Adipocyte (in vitro differentiated cells): ENCODE data around the gene MSH6.

Experiments
- DNase-seq: peaks from one replicate; pipeline ENCODE4 v3.0.0-alpha.2; 2015; ENCODE audit warnings: low read depth
- H3K27me3 ChIP-seq: replicated peaks from 2 replicates; pipeline ENCODE4 v1.7.0; 2013; ENCODE audit warnings: mild to moderate bottlenecking, low read length, moderate library complexity; ENCODE audit not compliant: control insufficient read depth, insufficient read depth
- H3K36me3 ChIP-seq: 2 replicates; pipeline ENCODE4 v1.7.0; 2013; ENCODE audit warnings: low read length, mild to moderate bottlenecking, moderate library complexity; ENCODE audit not compliant: control insufficient read depth, insufficient read depth, severe bottlenecking
- H3K4me1 ChIP-seq: 2 replicates; pipeline ENCODE4 v1.7.0; 2013; ENCODE audit warnings: mild to moderate bottlenecking, low read length, moderate library complexity; ENCODE audit not compliant: control insufficient read depth, insufficient read depth
- H3K4me3 ChIP-seq: 2 replicates; pipeline ENCODE4 v1.7.0; 2013; ENCODE audit warnings: mild to moderate bottlenecking, low read length, moderate library complexity
- H3K9ac ChIP-seq: 2 replicates; pipeline ENCODE4 v1.7.0; 2013; ENCODE audit warnings: mild to moderate bottlenecking, low read length, moderate library complexity
- H3K9me3 ChIP-seq: 2 replicates; pipeline ENCODE4 v1.7.0; 2013; ENCODE audit warnings: mild to moderate bottlenecking, low read length, moderate library complexity; ENCODE audit not compliant: control insufficient read depth

The MSH6 gene

GRCh38 chr2:47809903-47810302 is 27.0 kb downstream of the MSH6 start:
- Histone ChIP-seq H3K9me3 (no peaks in the 10 kb centered on the region), H3K9ac (no peak overlapping the region), H3K4me1 (peaks cover 22% of the 10 kb centered on the region), H3K36me3 (peaks cover 92% of the 10 kb centered on the region), H3K4me3 (no peak overlapping the region), H3K27me3 (no peaks in the 10 kb centered on the region)
- DNase-seq, result no peak

- Histone ChIP-seq H3K4me3 (no peak overlapping the region), H3K27me3 (no peaks in the 10 kb centered on the region), H3K36me3 (peaks cover 92% of the 10 kb centered on the region), H3K9me3 (no peaks in the 10 kb centered on the region), H3K4me1 (peaks cover 18% of the 10 kb centered on the region), H3K9ac (no peak overlapping the region)
- DNase-seq, result peak; percentile 3
Measured at GRCh38 chr2:47810850-47811249, 27.9 kb downstream of the MSH6 start.

GRCh38 chr2:47811668-47812067 is 28.7 kb downstream of the MSH6 start:
- Histone ChIP-seq H3K9ac (no peak overlapping the region), H3K4me3 (no peak overlapping the region), H3K27me3 (no peaks in the 10 kb centered on the region), H3K36me3 (peaks cover 92% of the 10 kb centered on the region), H3K9me3 (no peaks in the 10 kb centered on the region), H3K4me1 (peaks cover 18% of the 10 kb centered on the region)
- DNase-seq, result no peak

- Histone ChIP-seq H3K4me1 (peaks cover 4% of the 10 kb centered on the region), H3K4me3 (no peak overlapping the region), H3K36me3 (peaks cover 93% of the 10 kb centered on the region), H3K27me3 (no peaks in the 10 kb centered on the region), H3K9me3 (no peaks in the 10 kb centered on the region), H3K9ac (no peak overlapping the region)
- DNase-seq, result no peak
Measured at GRCh38 chr2:47815764-47816163, 32.8 kb downstream of the MSH6 start.

- Histone ChIP-seq H3K36me3 (peaks cover 91% of the 10 kb centered on the region), H3K4me3 (no peak overlapping the region), H3K9me3 (no peaks in the 10 kb centered on the region), H3K9ac (no peak overlapping the region), H3K27me3 (no peaks in the 10 kb centered on the region), H3K4me1 (no peaks in the 10 kb centered on the region)
- DNase-seq, result no peak
Measured at GRCh38 chr2:47818777-47819176, 35.8 kb downstream of the MSH6 start.

- no peak for DNase-seq
- H3K27me3 ChIP-seq, result no peaks in the 10 kb centered on the region
- H3K9ac ChIP-seq, result no peak overlapping the region
- H3K9me3 ChIP-seq, result no peaks in the 10 kb centered on the region
- no peaks in the 10 kb centered on the region for H3K4me1 ChIP-seq
- no peak overlapping the region for H3K4me3 ChIP-seq
- peaks cover 93% of the 10 kb centered on the region for H3K36me3 ChIP-seq
Measured at GRCh38 chr2:47819834-47820233, 36.9 kb downstream of the MSH6 start.

GRCh38 chr2:47822518-47822917 is 39.6 kb downstream of the MSH6 start:
- no peak for DNase-seq
- Histone ChIP-seq H3K4me3 (no peak overlapping the region), H3K4me1 (no peaks in the 10 kb centered on the region), H3K9ac (no peak overlapping the region), H3K36me3 (peaks cover 80% of the 10 kb centered on the region), H3K27me3 (no peaks in the 10 kb centered on the region), H3K9me3 (no peaks in the 10 kb centered on the region)

GRCh38 chr2:47833516-47833968 is 50.6 kb downstream of the MSH6 start:
- Histone ChIP-seq H3K4me3 (no peak overlapping the region), H3K9me3 (no peaks in the 10 kb centered on the region), H3K4me1 (peaks cover 4% of the 10 kb centered on the region), H3K36me3 (peaks cover 84% of the 10 kb centered on the region), H3K27me3 (no peaks in the 10 kb centered on the region), H3K9ac (no peak overlapping the region)
- DNase-seq, result no peak

GRCh38 chr2:47838249-47838648 is 55.3 kb downstream of the MSH6 start:
- Histone ChIP-seq H3K36me3 (peaks cover 60% of the 10 kb centered on the region), H3K27me3 (no peaks in the 10 kb centered on the region), H3K9ac (no peak overlapping the region), H3K4me1 (peaks cover 7% of the 10 kb centered on the region), H3K4me3 (no peak overlapping the region), H3K9me3 (no peaks in the 10 kb centered on the region)
- DNase-seq, result no peak

GRCh38 chr2:47838686-47839085 is 55.7 kb downstream of the MSH6 start:
- Histone ChIP-seq H3K4me3 (no peak overlapping the region), H3K36me3 (peaks cover 56% of the 10 kb centered on the region), H3K27me3 (no peaks in the 10 kb centered on the region), H3K9me3 (no peaks in the 10 kb centered on the region), H3K4me1 (peaks cover 8% of the 10 kb centered on the region), H3K9ac (no peak overlapping the region)
- no peak for DNase-seq

GRCh38 chr2:47842846-47843245 is 59.9 kb downstream of the MSH6 start:
- no peak for DNase-seq
- H3K9ac ChIP-seq, result no peak overlapping the region
- H3K27me3 ChIP-seq, result no peaks in the 10 kb centered on the region
- H3K4me3 ChIP-seq, result no peak overlapping the region
- H3K4me1 ChIP-seq, result peaks cover 14% of the 10 kb centered on the region
- peaks cover 19% of the 10 kb centered on the region for H3K36me3 ChIP-seq
- no peaks in the 10 kb centered on the region for H3K9me3 ChIP-seq

GRCh38 chr2:47843407-47843806 is 60.5 kb downstream of the MSH6 start:
- Histone ChIP-seq H3K9ac (no peak overlapping the region), H3K9me3 (no peaks in the 10 kb centered on the region), H3K36me3 (peaks cover 13% of the 10 kb centered on the region), H3K27me3 (no peaks in the 10 kb centered on the region), H3K4me1 (peaks cover 14% of the 10 kb centered on the region), H3K4me3 (no peak overlapping the region)
- no peak for DNase-seq
